Measurements from ENCODE around the gene PPP1R14B.

Gene PPP1R14B

GRCh38 chr11:64230985-64231365, 15.8 kb downstream of the PPP1R14B start:
- TF ChIP-seq MAX (IDR thresholded peaks at IDR 0.05; ENCODE audit: low read depth, low read length) = no peak
- TF ChIP-seq CTCF (IDR thresholded peaks at IDR 0.05; ENCODE audit: low read depth, low read length) = no peak
- TF ChIP-seq MYC (IDR thresholded peaks at IDR 0.05; ENCODE audit: low read depth, low read length) = peak; percentile 16; the same call in 1 of the 2 replicates
- TF ChIP-seq POLR2A (IDR thresholded peaks at IDR 0.05; ENCODE audit: extremely low read depth, insufficient read length) = peak; percentile 2
- H3K4me3 ChIP-seq (ENCODE audit: low read depth, low read length) = peak overlapping the region; percentile 70
- DNase-seq (ENCODE audit: low read depth) = peak; percentile 78

GRCh38 chr11:64230171-64230984, 16.4 kb downstream of the PPP1R14B start, which contains the start of gene DNAJC4:
TSS of gene DNAJC4 (plus strand) at chr11:64230548. CDS start at chr11:64230855, 307 bp downstream.
- peak; percentile 46; the same call in 1 of the 2 replicates for TF ChIP-seq MAX (IDR thresholded peaks at IDR 0.05; ENCODE audit: low read depth, low read length)
- peak; percentile 49 for TF ChIP-seq POLR2A (IDR thresholded peaks at IDR 0.05; ENCODE audit: extremely low read depth, insufficient read length)
- no peak for TF ChIP-seq CTCF (IDR thresholded peaks at IDR 0.05; ENCODE audit: low read depth, low read length)
- peak; percentile 55 for TF ChIP-seq MYC (IDR thresholded peaks at IDR 0.05; ENCODE audit: low read depth, low read length)
- peak; percentile 95 for DNase-seq (ENCODE audit: low read depth)
- H3K4me3 ChIP-seq (ENCODE audit: low read depth, low read length) = peak within 1 kb of the TSS; percentile 70

- no peak for DNase-seq (ENCODE audit: low read depth)
- peak overlapping the region; percentile 70 for H3K4me3 ChIP-seq (ENCODE audit: low read depth, low read length)
- TF ChIP-seq POLR2A (IDR thresholded peaks at IDR 0.05; ENCODE audit: extremely low read depth, insufficient read length) = no peak
- TF ChIP-seq MAX (IDR thresholded peaks at IDR 0.05; ENCODE audit: low read depth, low read length) = no peak
- no peak for TF ChIP-seq CTCF (IDR thresholded peaks at IDR 0.05; ENCODE audit: low read depth, low read length)
- TF ChIP-seq MYC (IDR thresholded peaks at IDR 0.05; ENCODE audit: low read depth, low read length) = no peak
These were observed 17.0 kb downstream of the PPP1R14B start for GRCh38 chr11:64229744-64230170.

- DNase-seq (ENCODE audit: low read depth) = no peak
- TF ChIP-seq CTCF (IDR thresholded peaks at IDR 0.05; ENCODE audit: low read depth, low read length) = no peak
- TF ChIP-seq POLR2A (IDR thresholded peaks at IDR 0.05; ENCODE audit: extremely low read depth, insufficient read length) = no peak
- TF ChIP-seq MYC (IDR thresholded peaks at IDR 0.05; ENCODE audit: low read depth, low read length) = no peak
- no peak for TF ChIP-seq MAX (IDR thresholded peaks at IDR 0.05; ENCODE audit: low read depth, low read length)
- H3K4me3 ChIP-seq (ENCODE audit: low read depth, low read length) = no peak overlapping the region
These were observed 17.5 kb downstream of the PPP1R14B start for GRCh38 chr11:64229090-64229743.

GRCh38 chr11:64227405-64227956, 19.3 kb downstream of the PPP1R14B start:
- H3K4me3 ChIP-seq (ENCODE audit: low read depth, low read length) = peak overlapping the region; percentile 83
- TF ChIP-seq CTCF (IDR thresholded peaks at IDR 0.05; ENCODE audit: low read depth, low read length) = no peak
- TF ChIP-seq MYC (IDR thresholded peaks at IDR 0.05; ENCODE audit: low read depth, low read length) = no peak
- TF ChIP-seq POLR2A (IDR thresholded peaks at IDR 0.05; ENCODE audit: extremely low read depth, insufficient read length) = no peak
- no peak for TF ChIP-seq MAX (IDR thresholded peaks at IDR 0.05; ENCODE audit: low read depth, low read length)
- no peak for DNase-seq (ENCODE audit: low read depth)

Measured in NB4 (cell line).